ENCODE results near the gene NCAPD3. TPM values are rescaled to one million over a fixed set of nuclear protein-coding genes. Genes with fewer than 3 reads are reported as not detected.

The NCAPD3 gene
- total RNA-seq, 2 donors from 2014 or later: 42.6 to 45.5 TPM

GRCh38 chr11:134253188-134253993 is 29.6 kb upstream of the NCAPD3 start, which contains the start of the genes ACAD8 and THYN1:
ACAD8 (plus strand) TSS chr11:134253568; CDS start chr11:134253601, 33 bp downstream.
THYN1 (minus strand) TSS chr11:134253352; CDS start chr11:134252882, 470 bp downstream.
- Mint-ChIP-seq H3K4me1 (peaks cover 20% of the 10 kb centered on the region), H3K36me3 (ENCODE audit: low read depth) (peaks cover 36% of the 10 kb centered on the region), H3K27me3 (ENCODE audit: insufficient read depth) (no peaks in the 10 kb centered on the region), H3K4me3 (peak within 1 kb of the TSS; percentile 79), H3K27ac (peak within 1 kb of the TSS; percentile 77), H3K9me3 (no peaks in the 10 kb centered on the region)
- peak; percentile 99 for DNase-seq
- Histone ChIP-seq H3K4me3 (ENCODE audit: low read length) (peak within 1 kb of the TSS; percentile 99), H3K4me1 (ENCODE audit: control insufficient read depth, insufficient read depth, low read length) (no peaks in the 10 kb centered on the region), H3K27ac (ENCODE audit: low read depth, low read length) (no peak within 1 kb of the TSS), H3K9ac (ENCODE audit: extremely low read depth, low read length, poor library complexity, severe bottlenecking) (peak within 1 kb of the TSS; percentile 53), H3K27me3 (ENCODE audit: control insufficient read depth, insufficient read depth, low read length, poor library complexity, severe bottlenecking) (no peaks in the 10 kb centered on the region), H3K36me3 (ENCODE audit: control insufficient read depth, insufficient read depth, low read length) (peaks cover 30% of the 10 kb centered on the region), H3K9me3 (ENCODE audit: control insufficient read depth, low read length) (no peaks in the 10 kb centered on the region)
- 0% methylated on average over 21 to 70 of the region's 70 CpGs for WGBS, 2 experiments (ENCODE audit: insufficient coverage in 1 of 2, insufficient read length in 1 of 2)
- TF ChIP-seq CTCF (conservative IDR thresholded peaks at IDR 0.05): no peak

- Mint-ChIP-seq H3K27me3 (ENCODE audit: insufficient read depth) (no peaks in the 10 kb centered on the region), H3K4me1 (peaks cover 20% of the 10 kb centered on the region), H3K4me3 (peak overlapping the region; percentile 79), H3K9me3 (no peaks in the 10 kb centered on the region), H3K27ac (peak overlapping the region; percentile 77), H3K36me3 (ENCODE audit: low read depth) (peaks cover 38% of the 10 kb centered on the region)
- TF ChIP-seq CTCF (conservative IDR thresholded peaks at IDR 0.05): no peak
- Histone ChIP-seq H3K4me3 (ENCODE audit: low read length) (peak overlapping the region; percentile 99), H3K27ac (ENCODE audit: low read depth, low read length) (no peak overlapping the region), H3K36me3 (ENCODE audit: control insufficient read depth, insufficient read depth, low read length) (peaks cover 34% of the 10 kb centered on the region), H3K9me3 (ENCODE audit: control insufficient read depth, low read length) (no peaks in the 10 kb centered on the region), H3K27me3 (ENCODE audit: control insufficient read depth, insufficient read depth, low read length, poor library complexity, severe bottlenecking) (no peaks in the 10 kb centered on the region), H3K9ac (ENCODE audit: extremely low read depth, low read length, poor library complexity, severe bottlenecking) (peak overlapping the region; percentile 40), H3K4me1 (ENCODE audit: control insufficient read depth, insufficient read depth, low read length) (no peaks in the 10 kb centered on the region)
- DNase-seq: peak; percentile 62
- WGBS, 2 experiments (ENCODE audit: insufficient coverage in 1 of 2, insufficient read length in 1 of 2): 15 to 18% methylated on average over 16 to 27 of the region's 27 CpGs
Observed at GRCh38 chr11:134252346-134253187, 28.8 kb upstream of the NCAPD3 start.

- Histone ChIP-seq H3K9me3 (ENCODE audit: control insufficient read depth, low read length) (no peaks in the 10 kb centered on the region), H3K36me3 (ENCODE audit: control insufficient read depth, insufficient read depth, low read length) (peaks cover 44% of the 10 kb centered on the region), H3K4me3 (ENCODE audit: low read length) (no peak overlapping the region), H3K27ac (ENCODE audit: low read depth, low read length) (no peak overlapping the region), H3K27me3 (ENCODE audit: control insufficient read depth, insufficient read depth, low read length, poor library complexity, severe bottlenecking) (no peaks in the 10 kb centered on the region), H3K4me1 (ENCODE audit: control insufficient read depth, insufficient read depth, low read length) (no peaks in the 10 kb centered on the region), H3K9ac (ENCODE audit: extremely low read depth, low read length, poor library complexity, severe bottlenecking) (no peak overlapping the region)
- no peak overlapping the region for H3K4me3 Mint-ChIP-seq
- H3K4me1 Mint-ChIP-seq: peaks cover 20% of the 10 kb centered on the region
- WGBS, 2 experiments (ENCODE audit: insufficient coverage in 1 of 2, insufficient read length in 1 of 2): 92 to 93% methylated on average over 1 to 2 of the region's 2 CpGs
- no peak overlapping the region for H3K27ac Mint-ChIP-seq
- DNase-seq: no peak
- no peaks in the 10 kb centered on the region for H3K27me3 Mint-ChIP-seq (ENCODE audit: insufficient read depth)
- no peak for TF ChIP-seq CTCF (conservative IDR thresholded peaks at IDR 0.05)
- H3K9me3 Mint-ChIP-seq: no peaks in the 10 kb centered on the region
- H3K36me3 Mint-ChIP-seq (ENCODE audit: low read depth): peaks cover 34% of the 10 kb centered on the region
Observed at GRCh38 chr11:134250675-134251074, 26.9 kb upstream of the NCAPD3 start.
